K562 (cell line): Measurements from ENCODE around the gene ZNF595. TPM values are rescaled to one million over a fixed set of nuclear protein-coding genes. Genes with fewer than 3 reads are reported as not detected.

Experiments used
- ARID4B ChIP-seq: sonication (generic); formaldehyde crosslinking; IDR thresholded peaks from 2 replicates; pipeline ENCODE4 v1.8.0; 2022; ENCODE audit warnings: mild to moderate bottlenecking, missing genetic modification reagents
- ATF1 ChIP-seq, 2 experiments: fragments of 450-650 bp in 1 of 2; IDR thresholded peaks; 2 replicates each; pipeline ENCODE4 v1.6.1; 2016; ENCODE audit warnings: missing compliant biosample characterization in 1 of 2, missing genetic modification characterization in 1 of 2
- DACH1 ChIP-seq: fragments of 450-650 bp; IDR thresholded peaks from 2 replicates; pipeline ENCODE4 v1.6.1; 2018; ENCODE audit not compliant: partially characterized antibody
- DPF2 ChIP-seq: fragments of 450-650 bp; IDR thresholded peaks from 2 replicates; pipeline ENCODE4 v1.6.1; 2016
- HDAC1 ChIP-seq, 2 experiments: fragments of 450-650 bp; IDR thresholded peaks; 2 replicates each; pipeline ENCODE4 v1.6.1; 2016 to 2017; ENCODE audit warnings: inconsistent platforms in 1 of 2, mild to moderate bottlenecking in 1 of 2, moderate library complexity in 1 of 2
- HNRNPH1 ChIP-seq: fragments of 200-400 bp; formaldehyde crosslinking; optimal IDR thresholded peaks from 2 replicates; pipeline ENCODE3; 2017; ENCODE audit warnings: low read depth, mild to moderate bottlenecking, low read length, moderate library complexity
- HNRNPUL1 ChIP-seq: fragments of 200-400 bp; formaldehyde crosslinking; IDR thresholded peaks from 2 replicates; pipeline ENCODE4 v1.6.1; 2017; ENCODE audit warnings: low read length
- KLF16 ChIP-seq: IDR thresholded peaks from 2 replicates; pipeline ENCODE4 v1.6.1; 2016; ENCODE audit warnings: antibody characterized with exemption
- LCOR ChIP-seq: sonication (generic); formaldehyde crosslinking; IDR thresholded peaks from 2 replicates; pipeline ENCODE4 v1.8.0; 2022; ENCODE audit warnings: mild to moderate bottlenecking, missing genetic modification reagents
- LEF1 ChIP-seq: fragments of 450-650 bp; IDR thresholded peaks from 2 replicates; pipeline ENCODE4 v1.6.1; 2016; ENCODE audit warnings: mild to moderate bottlenecking
- MBD2 ChIP-seq: sonication (generic); IDR thresholded peaks from 2 replicates; pipeline ENCODE4 v1.6.1; 2016; ENCODE audit warnings: low read depth, borderline replicate concordance
- MXI1 ChIP-seq: IDR thresholded peaks from 2 replicates; pipeline ENCODE4 v1.6.1; 2011; ENCODE audit warnings: low read depth, mild to moderate bottlenecking, improper control_type of control experiment, low read length
- NEUROD1 ChIP-seq: fragments of 150-350 bp; IDR thresholded peaks from 2 replicates; pipeline ENCODE4 v1.6.1; 2014; ENCODE audit warnings: borderline replicate concordance, low read length, low read depth; ENCODE audit not compliant: partially characterized antibody
- NR1H2 ChIP-seq: sonication (generic); formaldehyde crosslinking; IDR thresholded peaks from 2 replicates; pipeline ENCODE4 v1.4.0; 2020; ENCODE audit warnings: mild to moderate bottlenecking, missing genetic modification reagents
- PHF20 ChIP-seq: fragments of 450-650 bp; IDR thresholded peaks from 2 replicates; pipeline ENCODE4 v1.6.1; 2018; ENCODE audit not compliant: partially characterized antibody
- TEAD1 ChIP-seq, 2 experiments: fragments of 450-650 bp in 1 of 2; sonication (generic) in 1 of 2; formaldehyde crosslinking; IDR thresholded peaks; 2 replicates each; pipeline versions ENCODE4 v1.4.0 to v1.8.0; 2020 to 2022; ENCODE audit warnings: mild to moderate bottlenecking in 2 of 2, missing genetic modification reagents in 1 of 2
- YBX1 ChIP-seq: fragments of 450-650 bp; IDR thresholded peaks from 2 replicates; pipeline ENCODE4 v1.7.1; 2016; ENCODE audit warnings: mild to moderate bottlenecking
- ZBTB8A ChIP-seq: fragments of 450-650 bp; IDR thresholded peaks from 2 replicates; pipeline ENCODE4 v1.6.1; 2018; ENCODE audit warnings: mild to moderate bottlenecking, moderate library complexity; ENCODE audit not compliant: partially characterized antibody
- ZNF143 ChIP-seq: sonication (generic); formaldehyde crosslinking; IDR thresholded peaks from 2 replicates; pipeline ENCODE4 v1.9.0; 2022; ENCODE audit warnings: mild to moderate bottlenecking, missing genetic modification reagents
- ZNF197 ChIP-seq: fragments of 200-800 bp; sonication (Bioruptor generic); IDR thresholded peaks from 2 replicates; pipeline ENCODE4 v1.6.1; 2016; ENCODE audit warnings: low read depth, missing genetic modification characterization, missing compliant biosample characterization
- ZNF239 ChIP-seq: fragments of 250-450 bp; sonication (Bioruptor Pico); IDR thresholded peaks from 2 replicates; pipeline ENCODE4 v1.4.0; 2020; ENCODE audit warnings: mild to moderate bottlenecking
- ZNF398 ChIP-seq: fragments of 250-450 bp; sonication (Bioruptor Pico); IDR thresholded peaks from 2 replicates; pipeline ENCODE4 v1.8.0; 2021; ENCODE audit warnings: moderate library complexity, mild to moderate bottlenecking, inconsistent platforms
- ZNF561 ChIP-seq: fragments of 450-650 bp; formaldehyde crosslinking; conservative IDR thresholded peaks from 2 replicates; pipeline ENCODE4 v1.4.0; 2020; ENCODE audit warnings: mild to moderate bottlenecking, moderate library complexity
- ZNF76 ChIP-seq: fragments of 250-450 bp; sonication (Bioruptor Pico); IDR thresholded peaks from 2 replicates; pipeline ENCODE4 v1.4.0; 2020; ENCODE audit warnings: mild to moderate bottlenecking, moderate library complexity, borderline replicate concordance
- polyA plus RNA-seq, 8 experiments: library from polyadenylated mRNA; depleted of rRNA in 4 of 8; stranded (reverse) in 5 of 8; unstranded in 3 of 8; fragments of >200 nt; fragmentation: Nextera tagmentation in 2 of 8; fragmentation: Illumina TruSeq in 1 of 8; extraction: Ambion mirVana in 2 of 8; extraction: Trizol in 1 of 8; gene quantifications; 2 replicates each; pipeline versions ENCODE4 v1.2.1 to v1.2.3, GENCODE V29; 2011 to 2014; ENCODE audit warnings: inconsistent platforms in 1 of 8, missing spikeins in 1 of 8
- total RNA-seq, 7 experiments: library from RNA; depleted of rRNA in 6 of 7; stranded (reverse); fragments of >200 nt in 6 of 7; fragmentation: Illumina TruSeq in 2 of 7; extraction: Trizol in 2 of 7; gene quantifications; 2 replicates each; pipeline versions ENCODE4 v1.2.1 to v1.2.3, GENCODE V29; 2011 to 2021; ENCODE audit warnings: low replicate concordance in 1 of 7

ZNF595 gene
- total and polyA plus RNA-seq, 9 of the 15 experiments (the other 6 are each of a cell fraction or from before 2014, with no cell fraction given), result 116 to 632 (median 237) TPM

GRCh38 chr4:124275-125081, 71.4 kb downstream of the ZNF595 start, which contains the start of gene ZNF718 (continued):
- TF ChIP-seq YBX1, result no peak
- peak; percentile 78 for TF ChIP-seq PHF20
- TF ChIP-seq ARID4B, result 0 out of 2 replicates have a peak, but pooled peaks have one; percentile 15
- peak in 1 of 2 experiments; percentile 57; a peak in 1 of 4 replicates for TF ChIP-seq TEAD1 (CRISPR knock-in tag; IDR thresholded peaks at IDR 0.05)
- TF ChIP-seq DACH1, result no peak
- TF ChIP-seq NEUROD1, result peak; percentile 77
- TF ChIP-seq ZNF561, result no peak
- no peak for TF ChIP-seq ZNF197 (CRISPR knock-in tag)
- no peak for TF ChIP-seq ZNF143 (CRISPR knock-in tag)
- no peak for TF ChIP-seq ZNF239 (CRISPR knock-in tag)
- TF ChIP-seq ZNF398 (CRISPR knock-in tag), result no peak
- no peak for TF ChIP-seq DPF2
- TF ChIP-seq MBD2, result peak; percentile 83
- TF ChIP-seq HDAC1 (IDR thresholded peaks at IDR 0.05), result peak in 1 of 2 experiments; percentile 27; a peak in 1 of 4 replicates
- TF ChIP-seq LCOR (CRISPR knock-in tag), result no peak
- TF ChIP-seq HNRNPH1, result no peak
- no peak for TF ChIP-seq ATF1 (CRISPR knock-in tag; IDR thresholded peaks at IDR 0.05)
- peak; percentile 76 for TF ChIP-seq ATF1 (tag; IDR thresholded peaks at IDR 0.05)
- no peak for TF ChIP-seq ZNF76 (CRISPR knock-in tag)
- no peak for TF ChIP-seq HNRNPUL1
- TF ChIP-seq ZBTB8A, result no peak
- TF ChIP-seq KLF16, result no peak
- no peak for TF ChIP-seq LEF1
- 0 out of 2 replicates have a peak, but pooled peaks have one; percentile 21 for TF ChIP-seq NR1H2 (CRISPR knock-in tag)
- TF ChIP-seq MXI1, result no peak
